PC-9 (cell line): ENCODE data around the gene GRAMD2B. TPM values are rescaled to one million over a fixed set of nuclear protein-coding genes. Genes with fewer than 3 reads are reported as not detected.

Experiments used
- BruUV-seq: library from RNA; stranded (reverse); fragments of 400-500 nt; replicated peaks from 2 replicates; lab custom pipeline; 2021; lab: Mats Ljungman, UMichigan
- CTCF ChIA-PET: fragments of 300-600 bp; sonication (Branson Sonifier 250); formaldehyde crosslinking; loops from one replicate; lab custom pipeline; 2022; ENCODE audit warnings: antibody characterized with exemption; lab: Charles Lee
- POLR2A ChIA-PET: fragments of 300-600 bp; sonication (Branson Sonifier 250); formaldehyde crosslinking; loops from one replicate; lab custom pipeline; 2022; ENCODE audit warnings: antibody characterized with exemption; ENCODE audit not compliant: unreplicated experiment; lab: Charles Lee
- DNase-seq, 2 experiments: peaks; one replicate each; pipeline versions ENCODE4 v3.0.0 to v3.0.0-alpha.2; 2015 to 2022; ENCODE audit warnings: mixed read lengths in 1 of 2
- H2AFZ ChIP-seq: fragments of 200-600 bp; sonication (generic); 2 replicates; pipeline ENCODE4 v1.8.1; 2017; ENCODE audit warnings: antibody characterized with exemption
- H3F3A ChIP-seq: fragments of 200-600 bp; sonication (generic); 2 replicates; pipeline ENCODE4 v1.8.1; 2017; ENCODE audit warnings: antibody characterized with exemption, mild to moderate bottlenecking, low read depth; ENCODE audit not compliant: insufficient read depth
- H3K27ac ChIP-seq: fragments of 200-600 bp; sonication (generic); 2 replicates; pipeline ENCODE4 v1.6.1; 2016; ENCODE audit warnings: mixed run types
- H3K27me3 ChIP-seq: fragments of 200-600 bp; sonication (generic); 2 replicates; pipeline ENCODE4 v1.6.1; 2016; ENCODE audit warnings: low read depth, mixed run types; ENCODE audit not compliant: insufficient read depth
- H3K36me3 ChIP-seq: fragments of 200-600 bp; sonication (generic); 2 replicates; pipeline ENCODE4 v1.6.1; 2016; ENCODE audit warnings: low read depth, mixed run types
- H3K4me1 ChIP-seq: fragments of 200-600 bp; sonication (generic); replicated peaks from 2 replicates; pipeline ENCODE4 v1.6.1; 2016; ENCODE audit warnings: mixed run types; ENCODE audit not compliant: insufficient read depth
- H3K4me2 ChIP-seq: fragments of 200-600 bp; sonication (generic); 2 replicates; pipeline ENCODE4 v1.6.1; 2017; ENCODE audit warnings: mixed run types
- H3K4me3 ChIP-seq: fragments of 200-600 bp; sonication (generic); 2 replicates; pipeline ENCODE4 v1.6.1; 2016; ENCODE audit warnings: mixed run types
- H3K79me2 ChIP-seq: fragments of 200-600 bp; sonication (generic); 2 replicates; pipeline ENCODE4 v1.6.1; 2017; ENCODE audit warnings: low read depth, mixed run types
- H3K9me2 ChIP-seq: fragments of 200-600 bp; sonication (generic); 2 replicates; pipeline ENCODE4 v1.8.1; 2017; ENCODE audit warnings: mild to moderate bottlenecking; ENCODE audit not compliant: insufficient read depth
- H3K9me3 ChIP-seq: fragments of 200-600 bp; sonication (generic); 2 replicates; pipeline ENCODE4 v1.8.1; 2016; ENCODE audit warnings: low read depth; ENCODE audit not compliant: insufficient read depth
- H4K20me1 ChIP-seq: fragments of 200-600 bp; sonication (generic); 2 replicates; pipeline ENCODE4 v1.8.1; 2017; ENCODE audit not compliant: insufficient read depth
- EZH2 ChIP-seq: fragments of 200-600 bp; sonication (generic); IDR thresholded peaks from 2 replicates; pipeline ENCODE4 v1.8.0; 2017; ENCODE audit warnings: antibody characterized with exemption, low read depth
- intact Hi-C: fragments of 100-400 bp; cut with micrococcal nuclease; formaldehyde crosslinking; loops from one replicate; pipeline ENCODE4 v1.10.0; 2022; ENCODE audit not compliant: unreplicated experiment
- total RNA-seq: library from RNA; stranded (reverse); gene quantifications from 2 replicates; pipeline ENCODE4 v1.2.3, GENCODE V29; 2021
- TF ChIP-seq, protein P1 (sequence below): fragments of 200-600 bp; sonication (generic); conservative IDR thresholded peaks from 2 replicates; pipeline ENCODE4 v1.6.1; 2017; ENCODE audit warnings: mixed run types, antibody characterized with exemption, mild to moderate bottlenecking, moderate library complexity

GRAMD2B gene
- total RNA-seq, 1 experiment from 2014 or later: 10.0 TPM

DNA sequence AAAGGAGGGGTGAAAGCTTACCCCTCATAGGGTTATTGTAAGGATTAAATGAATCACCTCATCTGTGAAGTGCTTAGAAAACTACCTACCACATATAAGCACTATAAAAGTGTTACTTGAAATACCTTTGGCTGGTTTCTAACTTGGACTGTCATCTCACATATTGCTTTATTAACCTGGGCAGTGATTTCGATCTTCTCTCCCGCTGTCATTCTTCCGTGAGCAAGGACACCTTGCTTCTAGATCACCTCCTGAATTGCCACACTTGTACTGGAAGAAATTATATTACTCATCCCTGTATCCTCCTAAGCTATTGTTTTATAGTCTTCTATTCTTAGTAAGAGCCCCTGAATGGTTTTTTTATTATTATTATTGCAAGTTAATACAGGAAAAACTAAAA is 34.0 kb upstream of the GRAMD2B start:
- H3K9me3 ChIP-seq: no peaks in the 10 kb centered on the region
- H2AFZ ChIP-seq: no peak overlapping the region
- H4K20me1 ChIP-seq: no peaks in the 10 kb centered on the region
- no peak overlapping the region for H3K4me2 ChIP-seq
- BruUV-seq: no TSS peak
- H3F3A ChIP-seq: peaks cover 27% of the 10 kb centered on the region
- DNase-seq: no peak
- no peaks in the 10 kb centered on the region for H3K79me2 ChIP-seq
- H3K27ac ChIP-seq: no peak overlapping the region
- no peak overlapping the region for H3K4me3 ChIP-seq
- TF ChIP-seq, protein P1, sequence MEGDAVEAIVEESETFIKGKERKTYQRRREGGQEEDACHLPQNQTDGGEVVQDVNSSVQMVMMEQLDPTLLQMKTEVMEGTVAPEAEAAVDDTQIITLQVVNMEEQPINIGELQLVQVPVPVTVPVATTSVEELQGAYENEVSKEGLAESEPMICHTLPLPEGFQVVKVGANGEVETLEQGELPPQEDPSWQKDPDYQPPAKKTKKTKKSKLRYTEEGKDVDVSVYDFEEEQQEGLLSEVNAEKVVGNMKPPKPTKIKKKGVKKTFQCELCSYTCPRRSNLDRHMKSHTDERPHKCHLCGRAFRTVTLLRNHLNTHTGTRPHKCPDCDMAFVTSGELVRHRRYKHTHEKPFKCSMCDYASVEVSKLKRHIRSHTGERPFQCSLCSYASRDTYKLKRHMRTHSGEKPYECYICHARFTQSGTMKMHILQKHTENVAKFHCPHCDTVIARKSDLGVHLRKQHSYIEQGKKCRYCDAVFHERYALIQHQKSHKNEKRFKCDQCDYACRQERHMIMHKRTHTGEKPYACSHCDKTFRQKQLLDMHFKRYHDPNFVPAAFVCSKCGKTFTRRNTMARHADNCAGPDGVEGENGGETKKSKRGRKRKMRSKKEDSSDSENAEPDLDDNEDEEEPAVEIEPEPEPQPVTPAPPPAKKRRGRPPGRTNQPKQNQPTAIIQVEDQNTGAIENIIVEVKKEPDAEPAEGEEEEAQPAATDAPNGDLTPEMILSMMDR: no peak
- TF ChIP-seq EZH2: no peak
- H3K9me2 ChIP-seq: no peaks in the 10 kb centered on the region
- ChIA-PET POLR2A (interaction anchor here (0.7 kb wide), 1 partner anchor 107 kb away, joined by 3 read pairs; no protein-coding TSS in a partner anchor), CTCF (no interaction called here)
- peaks cover 34% of the 10 kb centered on the region for H3K4me1 ChIP-seq
- H3K27me3 ChIP-seq: no peaks in the 10 kb centered on the region
- intact Hi-C loops: no loop called here
- no peaks in the 10 kb centered on the region for H3K36me3 ChIP-seq

DNA sequence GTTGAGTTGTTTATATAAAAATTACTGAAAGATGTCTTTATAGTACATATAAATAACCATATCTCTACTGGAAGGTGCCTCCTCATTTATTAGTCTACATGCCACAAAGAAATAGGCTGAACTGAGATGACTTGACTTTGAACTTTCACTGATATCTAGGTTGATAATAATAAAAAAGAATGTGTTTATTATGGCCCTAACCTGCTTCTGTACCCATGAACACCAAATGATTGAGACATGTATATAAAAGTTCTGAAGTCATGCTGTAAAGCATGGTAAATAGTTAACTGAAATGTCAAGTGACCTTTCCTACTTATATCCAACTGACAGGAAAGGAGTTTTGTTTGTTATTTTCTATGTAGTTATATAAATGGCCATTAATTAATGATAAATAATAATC is 33.2 kb upstream of the GRAMD2B start:
- Histone ChIP-seq H3K9me2 (no peaks in the 10 kb centered on the region), H2AFZ (no peak overlapping the region), H3K27ac (no peak overlapping the region), H3K9me3 (no peaks in the 10 kb centered on the region), H3K79me2 (no peaks in the 10 kb centered on the region), H3F3A (peaks cover 18% of the 10 kb centered on the region), H3K36me3 (no peaks in the 10 kb centered on the region), H3K4me3 (no peak overlapping the region), H3K4me1 (peaks cover 26% of the 10 kb centered on the region), H3K27me3 (no peaks in the 10 kb centered on the region), H3K4me2 (no peak overlapping the region), H4K20me1 (no peaks in the 10 kb centered on the region)
- POLR2A ChIA-PET: no interaction called here
- CTCF ChIA-PET: no interaction called here
- intact Hi-C loops: no loop called here
- no peak for TF ChIP-seq EZH2
- TF ChIP-seq, protein P1: no peak
- no TSS peak for BruUV-seq
- DNase-seq: no peak

DNA sequence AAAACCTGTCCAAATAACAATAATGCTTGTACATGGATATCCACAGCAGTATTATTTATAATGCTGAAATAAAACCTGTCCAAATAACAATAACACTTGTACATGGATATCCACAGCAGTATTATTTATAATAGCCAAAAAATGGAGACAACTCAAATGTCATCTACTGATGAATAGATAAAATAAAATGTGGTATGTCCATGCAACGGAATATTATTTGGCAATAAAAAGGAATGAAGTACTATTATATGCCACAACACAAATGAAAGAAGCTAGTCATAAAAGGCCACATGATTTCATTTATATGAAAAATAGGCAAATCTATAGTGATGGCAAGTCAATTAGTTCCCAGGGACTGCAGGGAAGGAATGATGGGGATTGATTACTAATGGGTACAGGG is 31.8 kb upstream of the GRAMD2B start:
- POLR2A ChIA-PET: interaction anchor here (0.7 kb wide), 2 partner anchors 31 to 141 kb away, joined by 3 to 25 read pairs; no protein-coding TSS in a partner anchor
- Histone ChIP-seq H3K27ac (no peak overlapping the region), H2AFZ (no peak overlapping the region), H3K4me1 (peaks cover 12% of the 10 kb centered on the region), H3K9me3 (no peaks in the 10 kb centered on the region; the same call in 1 of the 2 replicates), H3K79me2 (no peaks in the 10 kb centered on the region), H3K4me2 (no peak overlapping the region), H3K36me3 (no peaks in the 10 kb centered on the region), H4K20me1 (no peaks in the 10 kb centered on the region), H3K27me3 (no peaks in the 10 kb centered on the region), H3K9me2 (no peaks in the 10 kb centered on the region), H3K4me3 (no peak overlapping the region), H3F3A (peaks cover 5% of the 10 kb centered on the region; the same call in 1 of the 2 replicates)
- TF ChIP-seq, protein P1: no peak
- no peak for TF ChIP-seq EZH2
- CTCF ChIA-PET: no interaction called here
- no TSS peak for BruUV-seq
- no peak for DNase-seq
- intact Hi-C loops: no loop called here
